DMS 273 treated with DMSO at 0.1 percent for 48 hours (cell line): ENCODE results near the gene TGOLN2.

Experiments
- DNase-seq: peaks from one replicate; lab custom pipeline; 2025; lab: John Stamatoyannopoulos, UW

TGOLN2 gene

GRCh38 chr2:85308896-85309555 lies 18.8 kb downstream of the TGOLN2 start:
- peak; percentile 94 for DNase-seq

- no peak for DNase-seq
Observed at GRCh38 chr2:85308201-85308600, 19.6 kb downstream of the TGOLN2 start.

- DNase-seq = no peak
Observed at GRCh38 chr2:85307527-85307897, 20.3 kb downstream of the TGOLN2 start.

GRCh38 chr2:85303780-85304531 lies 23.8 kb downstream of the TGOLN2 start:
- DNase-seq = no peak

- no peak for DNase-seq
Observed at GRCh38 chr2:85302121-85302520, 25.7 kb downstream of the TGOLN2 start.

- no peak for DNase-seq
Observed at GRCh38 chr2:85291425-85292023, 36.3 kb downstream of the TGOLN2 start.

GRCh38 chr2:85288244-85288725 lies 39.5 kb downstream of the TGOLN2 start:
- no peak for DNase-seq

DNA sequence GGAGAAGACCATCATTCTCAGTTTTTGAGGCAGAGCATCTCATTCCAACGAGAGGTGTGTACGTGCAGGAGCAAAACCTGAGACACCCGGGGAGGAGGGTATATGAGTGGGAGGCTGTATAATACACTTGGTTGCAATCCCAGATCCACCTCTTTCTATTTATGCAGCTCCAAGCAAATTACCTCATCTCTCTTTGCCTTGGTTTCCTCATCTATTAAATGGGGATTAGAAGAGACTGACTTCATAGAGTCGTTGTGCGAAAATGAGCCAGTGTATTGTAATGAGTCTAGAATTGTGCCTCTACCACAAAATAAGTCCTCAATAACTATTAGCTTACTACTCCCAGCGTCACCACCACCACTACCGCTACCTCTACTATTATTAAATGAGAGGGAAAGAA lies 40.1 kb downstream of the TGOLN2 start:
- no peak for DNase-seq

DNA sequence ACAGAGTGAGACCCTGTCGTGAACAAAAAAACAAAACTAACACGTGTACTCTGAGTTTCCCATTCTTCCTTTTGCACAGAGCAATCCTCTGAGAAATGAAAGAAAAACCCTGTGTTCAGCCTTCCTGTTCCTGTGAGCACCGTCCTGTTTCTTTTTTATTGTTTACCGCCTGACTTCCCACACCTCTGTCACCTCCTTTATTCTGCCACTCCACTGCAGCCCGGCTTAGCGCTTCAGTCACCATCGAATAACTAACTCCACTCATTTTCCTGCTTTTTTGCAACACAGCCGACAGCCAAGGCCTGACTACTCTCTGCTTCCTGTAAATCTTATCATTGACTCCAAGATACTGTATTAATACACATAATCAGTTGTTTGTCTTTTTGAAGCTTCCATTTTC lies 40.9 kb downstream of the TGOLN2 start:
- DNase-seq = no peak

DNA sequence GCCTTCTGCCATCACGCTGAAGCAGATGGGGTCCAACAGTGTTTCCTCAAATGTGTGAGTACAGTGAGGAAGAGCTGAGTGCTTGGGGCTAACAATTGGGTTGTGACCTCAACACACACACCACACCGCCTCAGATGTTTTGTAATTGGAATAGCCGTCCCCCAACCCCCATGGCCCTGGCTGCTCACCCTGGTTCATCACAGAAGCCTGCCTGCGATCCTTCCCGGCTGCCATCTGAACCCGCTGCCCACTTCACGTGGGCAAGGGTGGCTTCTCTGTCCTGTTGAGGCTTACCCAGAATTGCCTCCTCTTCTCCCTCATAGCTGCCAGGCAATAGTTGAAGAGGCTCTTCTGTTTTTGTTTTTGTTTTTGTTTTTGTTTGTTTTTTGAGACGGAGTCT lies 44.1 kb downstream of the TGOLN2 start:
- DNase-seq = no peak

GRCh38 chr2:85282914-85283313 lies 44.9 kb downstream of the TGOLN2 start:
- no peak for DNase-seq

GRCh38 chr2:85281553-85281952 lies 46.2 kb downstream of the TGOLN2 start:
- DNase-seq = no peak

DNA sequence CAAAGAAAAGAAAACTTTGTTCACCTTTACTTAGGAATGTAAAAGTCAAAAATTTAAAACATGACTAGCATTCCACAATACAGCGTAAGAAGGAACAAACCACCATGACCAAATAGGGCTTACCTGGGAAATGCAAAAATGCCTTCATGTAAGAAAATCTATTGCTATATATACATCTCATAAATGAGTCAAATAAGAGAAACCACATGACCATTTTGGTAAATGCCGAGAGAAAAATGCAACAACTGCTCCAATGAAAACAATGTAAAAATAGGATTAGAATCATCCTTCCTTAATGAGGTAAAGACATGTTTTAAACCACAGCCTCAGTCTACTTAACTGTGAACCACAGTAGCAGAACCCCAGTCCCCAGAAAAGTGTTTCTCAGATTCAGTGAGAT lies 49.4 kb downstream of the TGOLN2 start:
- no peak for DNase-seq

DNA sequence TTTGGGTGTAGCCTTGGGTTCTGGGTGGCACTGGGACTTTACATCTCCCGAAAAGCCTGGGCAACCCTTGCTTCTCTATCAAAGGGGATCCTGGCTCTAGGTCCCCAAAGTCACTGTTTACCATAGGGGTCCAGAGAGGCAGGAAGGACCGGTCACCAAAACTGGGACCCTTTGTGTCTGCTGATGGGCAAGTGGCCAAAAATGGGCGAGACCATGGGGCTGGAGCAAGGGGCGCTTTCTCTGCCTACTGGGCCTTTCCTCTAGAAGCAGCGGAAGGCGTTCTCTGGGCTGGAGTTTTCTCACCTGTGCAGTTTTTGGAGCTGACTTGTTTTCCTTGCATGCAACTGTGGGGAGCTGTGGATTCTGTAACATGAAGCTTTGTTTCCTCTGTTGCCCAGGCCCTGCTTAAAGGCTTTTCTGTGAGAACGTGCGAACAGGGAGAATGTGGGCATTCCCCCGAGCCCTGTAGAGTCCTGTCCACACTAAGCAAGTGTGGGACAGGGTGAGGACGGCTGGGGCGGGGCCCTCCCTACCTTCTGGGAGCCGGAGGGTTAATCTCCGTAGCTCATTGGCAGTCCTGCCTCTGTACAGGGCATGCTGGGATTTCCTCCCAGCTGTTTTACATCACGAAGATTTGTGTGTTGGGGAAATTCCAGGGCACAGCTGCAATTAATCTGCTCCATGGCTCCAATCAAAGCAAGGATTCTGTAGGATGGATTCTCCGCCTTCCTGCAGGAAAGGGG lies 50.2 kb downstream of the TGOLN2 start:
- DNase-seq = no peak

DNA sequence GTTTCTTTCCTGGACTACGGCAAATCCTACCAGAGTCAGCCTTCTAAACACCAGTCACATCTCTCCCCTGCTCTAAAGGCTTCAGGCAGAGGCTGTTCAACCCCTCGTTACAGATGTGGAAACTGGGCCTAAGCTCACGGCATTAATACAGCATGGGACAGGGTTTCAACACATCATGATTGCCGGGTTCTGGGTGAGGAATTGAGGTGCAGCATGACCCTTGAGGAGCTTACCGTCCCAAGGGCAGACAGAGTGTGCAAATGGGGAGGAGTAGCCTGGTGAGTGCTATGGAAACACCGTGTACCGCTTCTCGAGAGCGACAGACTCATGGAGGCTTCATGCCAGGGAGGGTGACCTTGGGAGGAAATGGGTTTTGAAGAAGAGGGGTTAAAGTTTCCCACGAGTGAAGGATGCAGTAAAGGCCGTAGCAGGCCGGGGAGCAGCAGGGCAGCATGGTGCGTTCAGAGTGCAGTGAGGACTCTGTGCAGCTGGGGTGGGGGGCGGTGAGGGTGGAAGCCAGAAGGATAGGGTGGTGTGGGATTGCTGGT lies 51.1 kb downstream of the TGOLN2 start:
- DNase-seq = no peak

GRCh38 chr2:85275984-85276540 lies 51.7 kb downstream of the TGOLN2 start:
- no peak for DNase-seq

GRCh38 chr2:85273738-85274731 lies 53.8 kb downstream of the TGOLN2 start:
- DNase-seq = no peak

DNA sequence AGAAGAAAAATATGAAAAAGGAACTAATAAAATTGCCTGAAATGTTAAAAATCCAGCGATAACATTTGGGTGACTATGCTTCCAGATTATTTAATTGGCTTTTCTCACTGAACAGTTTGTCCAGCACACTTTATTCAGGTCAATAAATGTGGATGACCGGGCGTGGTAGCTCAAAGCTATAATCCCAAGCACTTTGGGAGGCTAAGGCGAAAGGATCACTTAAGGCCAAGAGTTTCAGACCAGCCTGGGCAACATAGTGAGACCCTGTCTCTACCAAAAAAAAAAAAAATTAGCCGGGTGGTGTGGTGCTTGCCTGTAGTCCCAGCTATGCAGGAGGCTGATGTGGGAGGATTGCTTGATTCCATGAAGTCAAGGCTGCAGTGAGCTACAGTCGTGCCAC lies 55.4 kb downstream of the TGOLN2 start:
- DNase-seq = no peak

DNA sequence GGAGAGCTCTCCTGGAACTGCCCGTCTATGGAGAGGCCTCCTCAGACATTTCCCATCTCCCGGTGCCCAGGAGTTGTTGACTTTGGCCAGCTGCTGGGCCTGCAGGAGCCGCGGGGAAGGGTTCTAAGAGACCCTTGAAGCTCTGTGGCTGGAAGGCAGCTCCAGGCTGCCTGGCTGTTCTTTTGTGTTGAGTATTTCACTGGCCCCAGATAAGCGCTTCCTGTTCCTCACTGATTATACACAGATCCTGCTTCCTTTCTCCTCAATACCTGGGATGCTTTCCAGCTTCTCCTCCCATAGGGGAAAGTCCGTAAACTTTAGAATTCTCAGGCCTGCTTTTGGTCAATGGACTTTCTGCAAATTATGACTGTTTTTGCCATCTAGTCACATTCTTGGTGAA lies 57.8 kb downstream of the TGOLN2 start:
- no peak for DNase-seq
